WTC11 (cell line): ENCODE measurements around the gene BASP1. TPM values are rescaled to one million over a fixed set of nuclear protein-coding genes. Genes with fewer than 3 reads are reported as not detected.

Experiments
- ATAC-seq: fragments of 200-7000 bp; cut with Tn5 transposase; 2 replicates; pipeline ENCODE4 v1.10.0; 2021; ENCODE audit warnings: mild to moderate bottlenecking, moderate library complexity
- CTCF ChIA-PET: fragments of 300-600 bp; sonication (Branson Sonifier 250); formaldehyde crosslinking; loops from one replicate; lab custom pipeline; 2021; ENCODE audit warnings: antibody characterized with exemption; lab: Charles Lee
- POLR2A ChIA-PET: fragments of 350-600 bp; sonication (Branson Sonifier 250); formaldehyde crosslinking; loops from one replicate; lab custom pipeline; 2021; ENCODE audit warnings: antibody characterized with exemption; lab: Charles Lee
- DNase-seq: peaks from one replicate; pipeline ENCODE4 v3.0.0; 2021; ENCODE audit warnings: low spot score
- H3K27ac Mint-ChIP-seq: 2 replicates; pipeline ENCODE4 v1.8.0; 2021; ENCODE audit warnings: mixed read lengths
- H3K27me3 Mint-ChIP-seq: 2 replicates; pipeline ENCODE4 v1.8.0; 2021; ENCODE audit warnings: low read depth, mild to moderate bottlenecking, moderate library complexity, mixed read lengths
- H3K36me3 Mint-ChIP-seq: 2 replicates; pipeline ENCODE4 v1.8.0; 2021; ENCODE audit warnings: mixed read lengths
- H3K4me1 Mint-ChIP-seq: 2 replicates; pipeline ENCODE4 v1.8.0; 2022; ENCODE audit warnings: mixed read lengths
- H3K4me3 Mint-ChIP-seq: 2 replicates; pipeline ENCODE4 v1.8.0; 2021; ENCODE audit warnings: mild to moderate bottlenecking, moderate library complexity, mixed read lengths
- H3K9me3 Mint-ChIP-seq: 2 replicates; pipeline ENCODE4 v1.8.0; 2021; ENCODE audit warnings: mixed read lengths
- ATF1 ChIP-seq: sonication (generic); formaldehyde crosslinking; IDR thresholded peaks from 2 replicates; pipeline ENCODE4 v1.8.1; 2023; ENCODE audit warnings: mild to moderate bottlenecking, moderate library complexity, missing genetic modification reagents
- ESRRA ChIP-seq: sonication (generic); formaldehyde crosslinking; IDR thresholded peaks from 2 replicates; pipeline ENCODE4 v1.8.1; 2022; ENCODE audit warnings: mild to moderate bottlenecking, missing genetic modification reagents, borderline replicate concordance
- FOXK1 ChIP-seq: sonication (generic); formaldehyde crosslinking; IDR thresholded peaks from 2 replicates; pipeline ENCODE4 v1.8.0; 2022; ENCODE audit warnings: mild to moderate bottlenecking, moderate library complexity, missing genetic modification reagents
- IRF2 ChIP-seq: sonication (generic); formaldehyde crosslinking; IDR thresholded peaks from 2 replicates; pipeline ENCODE4 v1.8.0; 2022; ENCODE audit warnings: low read depth, missing genetic modification reagents, borderline replicate concordance
- JUN ChIP-seq: sonication (generic); formaldehyde crosslinking; IDR thresholded peaks from 2 replicates; pipeline ENCODE4 v1.8.0; 2023; ENCODE audit warnings: mild to moderate bottlenecking, missing genetic modification reagents
- MYBL2 ChIP-seq: sonication (generic); formaldehyde crosslinking; IDR thresholded peaks from 2 replicates; pipeline ENCODE4 v1.8.1; 2023; ENCODE audit warnings: mild to moderate bottlenecking, moderate library complexity, missing genetic modification reagents
- NFE2L1 ChIP-seq: sonication (generic); formaldehyde crosslinking; IDR thresholded peaks from 2 replicates; pipeline ENCODE4 v1.8.1; 2023; ENCODE audit warnings: missing genetic modification reagents
- NR3C1 ChIP-seq: sonication (generic); formaldehyde crosslinking; conservative IDR thresholded peaks from 2 replicates; pipeline ENCODE4 v1.8.1; 2023; ENCODE audit warnings: low read depth, mild to moderate bottlenecking, missing genetic modification reagents
- RELA ChIP-seq: sonication (generic); formaldehyde crosslinking; IDR thresholded peaks from 2 replicates; pipeline ENCODE4 v1.8.1; 2022; ENCODE audit warnings: missing genetic modification reagents, mild to moderate bottlenecking, borderline replicate concordance
- SOX15 ChIP-seq: fragments of 250-450 bp; sonication (Bioruptor Pico); IDR thresholded peaks from 2 replicates; pipeline ENCODE4 v1.9.0; 2021; ENCODE audit warnings: mild to moderate bottlenecking
- TEAD1 ChIP-seq: sonication (generic); formaldehyde crosslinking; IDR thresholded peaks from 2 replicates; pipeline ENCODE4 v1.8.0; 2022; ENCODE audit warnings: mild to moderate bottlenecking, missing genetic modification reagents
- TEAD4 ChIP-seq: sonication (generic); formaldehyde crosslinking; IDR thresholded peaks from 2 replicates; pipeline ENCODE4 v1.8.0; 2022; ENCODE audit warnings: mild to moderate bottlenecking, missing genetic modification reagents
- ZNF317 ChIP-seq: sonication (generic); formaldehyde crosslinking; IDR thresholded peaks from 2 replicates; pipeline ENCODE4 v1.8.1; 2023; ENCODE audit warnings: low read depth, mild to moderate bottlenecking, moderate library complexity, missing genetic modification reagents, borderline replicate concordance
- ZNF512 ChIP-seq: sonication (generic); formaldehyde crosslinking; IDR thresholded peaks from 2 replicates; pipeline ENCODE4 v1.8.1; 2022; ENCODE audit warnings: missing genetic modification reagents, borderline replicate concordance
- ZNF532 ChIP-seq: fragments of 250-450 bp; sonication (Bioruptor Pico); IDR thresholded peaks from 2 replicates; pipeline ENCODE4 v1.9.0; 2021; ENCODE audit warnings: mild to moderate bottlenecking, borderline replicate concordance
- ZNF671 ChIP-seq: fragments of 250-450 bp; sonication (Bioruptor Pico); IDR thresholded peaks from 2 replicates; pipeline ENCODE4 v1.8.0; 2021; ENCODE audit warnings: mild to moderate bottlenecking
- total RNA-seq: library from RNA; stranded (reverse); gene quantifications from 3 replicates; pipeline ENCODE4 v1.2.3, GENCODE V29; 2021
- TF ChIP-seq, protein P1 (sequence below): sonication (generic); formaldehyde crosslinking; IDR thresholded peaks from 2 replicates; pipeline ENCODE4 v1.8.0; 2022; ENCODE audit warnings: mild to moderate bottlenecking, missing genetic modification reagents
- TF ChIP-seq, protein P2 (sequence below): sonication (generic); formaldehyde crosslinking; IDR thresholded peaks from 2 replicates; pipeline ENCODE4 v1.8.1; 2022; ENCODE audit warnings: mild to moderate bottlenecking, moderate library complexity, missing genetic modification reagents
- TF ChIP-seq, protein P3 (sequence below): sonication (generic); formaldehyde crosslinking; IDR thresholded peaks from 2 replicates; pipeline ENCODE4 v1.8.1; 2022; ENCODE audit warnings: low read depth, missing genetic modification reagents, borderline replicate concordance
- TF ChIP-seq, protein P4 (sequence below): fragments of 250-450 bp; sonication (Bioruptor Pico); IDR thresholded peaks from 2 replicates; pipeline ENCODE4 v1.9.0; 2021; ENCODE audit warnings: moderate library complexity, mild to moderate bottlenecking, inconsistent platforms, borderline replicate concordance
- TF ChIP-seq, protein P5 (sequence below): fragments of 200-600 bp; IDR thresholded peaks from 2 replicates; pipeline ENCODE4 v1.8.0; 2022; ENCODE audit warnings: antibody characterized with exemption
- TF ChIP-seq, protein P6 (sequence below): sonication (generic); formaldehyde crosslinking; conservative IDR thresholded peaks from 2 replicates; pipeline ENCODE4 v1.8.1; 2022; ENCODE audit warnings: mild to moderate bottlenecking, missing genetic modification reagents

Gene BASP1
- total RNA-seq, 1 experiment from 2014 or later = 108 TPM

- TF ChIP-seq NFE2L1 (CRISPR knock-in tag) = no peak
- no peak for TF ChIP-seq TEAD1 (CRISPR knock-in tag)
- TF ChIP-seq, protein P1, sequence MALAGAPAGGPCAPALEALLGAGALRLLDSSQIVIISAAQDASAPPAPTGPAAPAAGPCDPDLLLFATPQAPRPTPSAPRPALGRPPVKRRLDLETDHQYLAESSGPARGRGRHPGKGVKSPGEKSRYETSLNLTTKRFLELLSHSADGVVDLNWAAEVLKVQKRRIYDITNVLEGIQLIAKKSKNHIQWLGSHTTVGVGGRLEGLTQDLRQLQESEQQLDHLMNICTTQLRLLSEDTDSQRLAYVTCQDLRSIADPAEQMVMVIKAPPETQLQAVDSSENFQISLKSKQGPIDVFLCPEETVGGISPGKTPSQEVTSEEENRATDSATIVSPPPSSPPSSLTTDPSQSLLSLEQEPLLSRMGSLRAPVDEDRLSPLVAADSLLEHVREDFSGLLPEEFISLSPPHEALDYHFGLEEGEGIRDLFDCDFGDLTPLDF (CRISPR knock-in tag) = no peak
- TF ChIP-seq NR3C1 = no peak
- TF ChIP-seq JUN (CRISPR knock-in tag) = no peak
- TF ChIP-seq TEAD4 (CRISPR knock-in tag) = no peak
- no peak for TF ChIP-seq RELA (CRISPR knock-in tag)
- no peak for TF ChIP-seq SOX15 (CRISPR knock-in tag)
- TF ChIP-seq ESRRA (CRISPR knock-in tag) = no peak
- no peak for TF ChIP-seq ZNF671 (CRISPR knock-in tag)
- TF ChIP-seq MYBL2 (CRISPR knock-in tag) = no peak
- TF ChIP-seq ZNF317 (CRISPR knock-in tag) = no peak
- TF ChIP-seq, protein P2, sequence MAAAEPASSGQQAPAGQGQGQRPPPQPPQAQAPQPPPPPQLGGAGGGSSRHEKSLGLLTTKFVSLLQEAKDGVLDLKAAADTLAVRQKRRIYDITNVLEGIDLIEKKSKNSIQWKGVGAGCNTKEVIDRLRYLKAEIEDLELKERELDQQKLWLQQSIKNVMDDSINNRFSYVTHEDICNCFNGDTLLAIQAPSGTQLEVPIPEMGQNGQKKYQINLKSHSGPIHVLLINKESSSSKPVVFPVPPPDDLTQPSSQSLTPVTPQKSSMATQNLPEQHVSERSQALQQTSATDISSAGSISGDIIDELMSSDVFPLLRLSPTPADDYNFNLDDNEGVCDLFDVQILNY = no peak
- TF ChIP-seq, protein P3, sequence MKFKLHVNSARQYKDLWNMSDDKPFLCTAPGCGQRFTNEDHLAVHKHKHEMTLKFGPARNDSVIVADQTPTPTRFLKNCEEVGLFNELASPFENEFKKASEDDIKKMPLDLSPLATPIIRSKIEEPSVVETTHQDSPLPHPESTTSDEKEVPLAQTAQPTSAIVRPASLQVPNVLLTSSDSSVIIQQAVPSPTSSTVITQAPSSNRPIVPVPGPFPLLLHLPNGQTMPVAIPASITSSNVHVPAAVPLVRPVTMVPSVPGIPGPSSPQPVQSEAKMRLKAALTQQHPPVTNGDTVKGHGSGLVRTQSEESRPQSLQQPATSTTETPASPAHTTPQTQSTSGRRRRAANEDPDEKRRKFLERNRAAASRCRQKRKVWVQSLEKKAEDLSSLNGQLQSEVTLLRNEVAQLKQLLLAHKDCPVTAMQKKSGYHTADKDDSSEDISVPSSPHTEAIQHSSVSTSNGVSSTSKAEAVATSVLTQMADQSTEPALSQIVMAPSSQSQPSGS (CRISPR knock-in tag) = no peak
- TF ChIP-seq, all 79 proteins: peak for 0
- ATAC-seq (no peak), DNase-seq (no peak)
- H3K9me3 Mint-ChIP-seq = no peaks in the 10 kb centered on the region
- H3K4me1 Mint-ChIP-seq = peaks cover 72% of the 10 kb centered on the region
- 0 out of 2 replicates have a peak, but pooled peaks cover 3% of the 10 kb centered on the region for H3K36me3 Mint-ChIP-seq
- H3K27me3 Mint-ChIP-seq = no peaks in the 10 kb centered on the region
- H3K4me3 Mint-ChIP-seq = peak overlapping the region; percentile 17; the same call in 1 of the 2 replicates
- ChIA-PET CTCF (interaction anchor here (0.6 to 0.7 kb wide), 2 partner anchors 15 to 32 kb away, joined by 3 read pairs; no protein-coding TSS in a partner anchor), POLR2A (no interaction called here)
- peak overlapping the region; percentile 42 for H3K27ac Mint-ChIP-seq
These were observed 4.6 kb downstream of the BASP1 start for GRCh38 chr5:17221843-17222636.

DNA sequence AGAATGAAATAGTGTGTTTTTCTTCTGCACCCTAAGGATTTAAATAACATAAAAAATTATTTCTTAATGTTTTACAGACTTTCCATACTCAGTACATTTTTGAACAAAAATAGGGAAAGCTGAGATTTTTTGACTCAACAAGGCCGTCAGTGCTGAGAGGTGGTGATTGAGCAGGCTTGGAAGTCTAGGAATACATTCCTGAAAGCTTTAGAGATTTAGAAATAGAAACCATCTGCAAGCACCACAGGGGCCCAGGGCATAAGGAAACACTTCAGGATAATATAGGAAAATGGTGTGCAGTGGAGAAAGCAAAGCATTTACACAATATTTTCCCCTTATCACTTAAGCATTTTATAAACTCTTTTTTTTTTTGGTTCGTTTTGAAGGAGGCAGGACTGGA lies 5.2 kb downstream of the BASP1 start:
- Mint-ChIP-seq H3K36me3 (peaks cover 3% of the 10 kb centered on the region; the same call in 1 of the 2 replicates), H3K9me3 (no peaks in the 10 kb centered on the region), H3K27me3 (no peaks in the 10 kb centered on the region), H3K4me3 (peak overlapping the region; percentile 16), H3K27ac (peak overlapping the region; percentile 79), H3K4me1 (peaks cover 74% of the 10 kb centered on the region)
- CTCF ChIA-PET = no interaction called here
- ATAC-seq (no peak), DNase-seq (no peak)
- POLR2A ChIA-PET = no interaction called here
- TF ChIP-seq ZNF512 (no peak), ATF1 (CRISPR knock-in tag) (no peak), FOXK1 (CRISPR knock-in tag) (no peak), MYBL2 (CRISPR knock-in tag) (no peak), IRF2 (CRISPR knock-in tag) (no peak), ZNF532 (no peak)
- TF ChIP-seq, protein P4, sequence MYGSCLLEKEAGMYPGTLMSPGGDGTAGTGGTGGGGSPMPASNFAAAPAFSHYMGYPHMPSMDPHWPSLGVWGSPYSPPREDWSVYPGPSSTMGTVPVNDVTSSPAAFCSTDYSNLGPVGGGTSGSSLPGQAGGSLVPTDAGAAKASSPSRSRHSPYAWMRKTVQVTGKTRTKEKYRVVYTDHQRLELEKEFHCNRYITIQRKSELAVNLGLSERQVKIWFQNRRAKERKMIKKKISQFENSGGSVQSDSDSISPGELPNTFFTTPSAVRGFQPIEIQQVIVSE (CRISPR knock-in tag) = no peak
- TF ChIP-seq, protein P5, sequence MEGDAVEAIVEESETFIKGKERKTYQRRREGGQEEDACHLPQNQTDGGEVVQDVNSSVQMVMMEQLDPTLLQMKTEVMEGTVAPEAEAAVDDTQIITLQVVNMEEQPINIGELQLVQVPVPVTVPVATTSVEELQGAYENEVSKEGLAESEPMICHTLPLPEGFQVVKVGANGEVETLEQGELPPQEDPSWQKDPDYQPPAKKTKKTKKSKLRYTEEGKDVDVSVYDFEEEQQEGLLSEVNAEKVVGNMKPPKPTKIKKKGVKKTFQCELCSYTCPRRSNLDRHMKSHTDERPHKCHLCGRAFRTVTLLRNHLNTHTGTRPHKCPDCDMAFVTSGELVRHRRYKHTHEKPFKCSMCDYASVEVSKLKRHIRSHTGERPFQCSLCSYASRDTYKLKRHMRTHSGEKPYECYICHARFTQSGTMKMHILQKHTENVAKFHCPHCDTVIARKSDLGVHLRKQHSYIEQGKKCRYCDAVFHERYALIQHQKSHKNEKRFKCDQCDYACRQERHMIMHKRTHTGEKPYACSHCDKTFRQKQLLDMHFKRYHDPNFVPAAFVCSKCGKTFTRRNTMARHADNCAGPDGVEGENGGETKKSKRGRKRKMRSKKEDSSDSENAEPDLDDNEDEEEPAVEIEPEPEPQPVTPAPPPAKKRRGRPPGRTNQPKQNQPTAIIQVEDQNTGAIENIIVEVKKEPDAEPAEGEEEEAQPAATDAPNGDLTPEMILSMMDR = no peak
- TF ChIP-seq, protein P6, sequence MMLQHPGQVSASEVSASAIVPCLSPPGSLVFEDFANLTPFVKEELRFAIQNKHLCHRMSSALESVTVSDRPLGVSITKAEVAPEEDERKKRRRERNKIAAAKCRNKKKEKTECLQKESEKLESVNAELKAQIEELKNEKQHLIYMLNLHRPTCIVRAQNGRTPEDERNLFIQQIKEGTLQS (CRISPR knock-in tag) = no peak
